ENCODE results near the gene COX6B2. TPM values are rescaled to one million over a fixed set of nuclear protein-coding genes. Genes with fewer than 3 reads are reported as not detected.

The COX6B2 gene
- total RNA-seq, 1 donor from 2014 or later = 0.50 TPM

DNA sequence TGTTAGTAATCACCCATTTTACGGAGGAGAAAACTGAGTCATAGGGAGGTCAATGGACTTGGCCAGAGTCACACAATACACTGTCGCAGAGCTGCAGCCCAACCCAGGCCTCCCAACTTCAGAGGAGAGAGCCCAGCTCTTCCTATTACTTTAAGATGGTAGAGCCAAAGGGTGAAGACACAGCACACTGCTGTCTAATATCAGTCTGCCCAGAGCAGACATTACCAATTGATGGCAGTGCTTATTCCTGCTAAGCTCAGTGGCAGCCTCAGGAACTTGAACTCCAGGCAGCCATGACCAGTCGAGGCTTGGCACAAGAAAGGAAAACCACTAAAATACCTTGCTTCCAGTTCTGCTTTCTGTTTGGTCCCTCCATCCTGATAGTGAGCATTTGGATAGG, 47.8 kb downstream of the COX6B2 start:
- Mint-ChIP-seq H3K36me3 (ENCODE audit: low read depth, unreplicated experiment) (peaks cover 38% of the 10 kb centered on the region), H3K4me3 (ENCODE audit: unreplicated experiment) (no peak overlapping the region), H3K4me1 (ENCODE audit: low read depth, unreplicated experiment) (no peaks in the 10 kb centered on the region), H3K9me3 (ENCODE audit: unreplicated experiment) (no peaks in the 10 kb centered on the region), H3K27ac (ENCODE audit: unreplicated experiment) (no peak overlapping the region), H3K27me3 (ENCODE audit: low read depth, unreplicated experiment) (no peaks in the 10 kb centered on the region)
- no peaks in the 10 kb centered on the region for H4K20me1 ChIP-seq (ENCODE audit: insufficient read depth, low read length)
- H3K4me3 ChIP-seq (ENCODE audit: insufficient read depth, low read depth, low read length) = no peak overlapping the region
- DNase-seq (ENCODE audit: low read depth) (no peak), FAIRE-seq (no peak)
- H3K9ac ChIP-seq (ENCODE audit: low read length) = no peak overlapping the region
- H3K27ac ChIP-seq (ENCODE audit: low read depth, low read length) = no peak overlapping the region
- H3K79me2 ChIP-seq (ENCODE audit: insufficient read depth, low read length) = no peaks in the 10 kb centered on the region
- H3K4me2 ChIP-seq (ENCODE audit: low read length) = no peak overlapping the region
- H2AFZ ChIP-seq (ENCODE audit: low read depth, low read length) = no peak overlapping the region
- H3K9me3 ChIP-seq (ENCODE audit: insufficient read depth, low read depth, low read length) = peaks cover 3% of the 10 kb centered on the region
- no peaks in the 10 kb centered on the region for H3K27me3 ChIP-seq (ENCODE audit: insufficient read depth, low read length)
- TF ChIP-seq, protein P1, sequence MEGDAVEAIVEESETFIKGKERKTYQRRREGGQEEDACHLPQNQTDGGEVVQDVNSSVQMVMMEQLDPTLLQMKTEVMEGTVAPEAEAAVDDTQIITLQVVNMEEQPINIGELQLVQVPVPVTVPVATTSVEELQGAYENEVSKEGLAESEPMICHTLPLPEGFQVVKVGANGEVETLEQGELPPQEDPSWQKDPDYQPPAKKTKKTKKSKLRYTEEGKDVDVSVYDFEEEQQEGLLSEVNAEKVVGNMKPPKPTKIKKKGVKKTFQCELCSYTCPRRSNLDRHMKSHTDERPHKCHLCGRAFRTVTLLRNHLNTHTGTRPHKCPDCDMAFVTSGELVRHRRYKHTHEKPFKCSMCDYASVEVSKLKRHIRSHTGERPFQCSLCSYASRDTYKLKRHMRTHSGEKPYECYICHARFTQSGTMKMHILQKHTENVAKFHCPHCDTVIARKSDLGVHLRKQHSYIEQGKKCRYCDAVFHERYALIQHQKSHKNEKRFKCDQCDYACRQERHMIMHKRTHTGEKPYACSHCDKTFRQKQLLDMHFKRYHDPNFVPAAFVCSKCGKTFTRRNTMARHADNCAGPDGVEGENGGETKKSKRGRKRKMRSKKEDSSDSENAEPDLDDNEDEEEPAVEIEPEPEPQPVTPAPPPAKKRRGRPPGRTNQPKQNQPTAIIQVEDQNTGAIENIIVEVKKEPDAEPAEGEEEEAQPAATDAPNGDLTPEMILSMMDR (IDR thresholded peaks at IDR 0.05; ENCODE audit: insufficient read depth, low read depth, low read length) = no peak
- TF ChIP-seq EZH2 (IDR thresholded peaks at IDR 0.05; ENCODE audit: insufficient read depth, low read length) = no peak
- no peaks in the 10 kb centered on the region for H3K4me1 ChIP-seq (ENCODE audit: insufficient read depth, low read length)
- peaks cover 23% of the 10 kb centered on the region for H3K36me3 ChIP-seq (ENCODE audit: insufficient read depth, low read length)

DNA sequence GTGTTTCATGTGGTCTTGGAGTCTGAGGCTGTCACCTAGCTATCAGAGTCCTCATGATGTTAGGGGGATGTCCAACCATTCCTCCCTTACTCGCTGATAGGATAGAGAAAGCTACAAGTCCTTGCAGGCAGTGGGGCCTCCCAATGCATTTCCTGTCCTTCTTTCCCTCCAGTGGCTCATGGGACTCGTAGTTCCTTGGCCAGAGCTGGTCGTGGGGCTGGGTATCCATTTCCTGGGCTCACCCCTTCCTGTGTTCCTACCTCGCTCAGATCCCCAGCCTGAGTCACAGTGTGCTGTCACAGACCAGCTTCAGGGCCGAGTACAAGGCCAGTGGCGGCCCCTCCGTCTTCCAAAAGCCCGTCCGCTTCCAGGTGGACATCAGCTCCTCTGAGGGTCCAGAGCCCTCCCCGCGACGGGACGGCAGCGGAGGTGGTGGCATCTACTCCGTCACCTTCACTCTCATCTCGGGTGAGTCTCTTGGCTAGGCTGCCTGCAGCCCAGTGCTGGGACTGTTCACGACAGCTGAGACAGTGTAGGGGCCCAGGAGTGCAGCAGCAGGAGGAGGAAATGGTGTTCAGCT, 48.4 kb downstream of the COX6B2 start:
- no peak overlapping the region for H3K4me3 Mint-ChIP-seq (ENCODE audit: unreplicated experiment)
- no peaks in the 10 kb centered on the region for H3K4me1 Mint-ChIP-seq (ENCODE audit: low read depth, unreplicated experiment)
- Histone ChIP-seq H3K4me2 (ENCODE audit: low read length) (no peak overlapping the region), H3K79me2 (ENCODE audit: insufficient read depth, low read length) (no peaks in the 10 kb centered on the region), H3K9me3 (ENCODE audit: insufficient read depth, low read depth, low read length) (peaks cover 3% of the 10 kb centered on the region), H3K9ac (ENCODE audit: low read length) (no peak overlapping the region), H3K4me3 (ENCODE audit: insufficient read depth, low read depth, low read length) (no peak overlapping the region), H4K20me1 (ENCODE audit: insufficient read depth, low read length) (no peaks in the 10 kb centered on the region), H3K27me3 (ENCODE audit: insufficient read depth, low read length) (no peaks in the 10 kb centered on the region), H3K4me1 (ENCODE audit: insufficient read depth, low read length) (peaks cover 4% of the 10 kb centered on the region), H2AFZ (ENCODE audit: low read depth, low read length) (no peak overlapping the region), H3K27ac (ENCODE audit: low read depth, low read length) (no peak overlapping the region), H3K36me3 (ENCODE audit: insufficient read depth, low read length) (peaks cover 23% of the 10 kb centered on the region)
- H3K27me3 Mint-ChIP-seq (ENCODE audit: low read depth, unreplicated experiment) = no peaks in the 10 kb centered on the region
- no peak for TF ChIP-seq EZH2 (IDR thresholded peaks at IDR 0.05; ENCODE audit: insufficient read depth, low read length)
- TF ChIP-seq, protein P1 (IDR thresholded peaks at IDR 0.05; ENCODE audit: insufficient read depth, low read depth, low read length) = no peak
- DNase-seq (ENCODE audit: low read depth) (no peak), FAIRE-seq (no peak)
- peaks cover 38% of the 10 kb centered on the region for H3K36me3 Mint-ChIP-seq (ENCODE audit: low read depth, unreplicated experiment)
- H3K9me3 Mint-ChIP-seq (ENCODE audit: unreplicated experiment) = no peaks in the 10 kb centered on the region
- peak overlapping the region; percentile 58 for H3K27ac Mint-ChIP-seq (ENCODE audit: unreplicated experiment)

DNA sequence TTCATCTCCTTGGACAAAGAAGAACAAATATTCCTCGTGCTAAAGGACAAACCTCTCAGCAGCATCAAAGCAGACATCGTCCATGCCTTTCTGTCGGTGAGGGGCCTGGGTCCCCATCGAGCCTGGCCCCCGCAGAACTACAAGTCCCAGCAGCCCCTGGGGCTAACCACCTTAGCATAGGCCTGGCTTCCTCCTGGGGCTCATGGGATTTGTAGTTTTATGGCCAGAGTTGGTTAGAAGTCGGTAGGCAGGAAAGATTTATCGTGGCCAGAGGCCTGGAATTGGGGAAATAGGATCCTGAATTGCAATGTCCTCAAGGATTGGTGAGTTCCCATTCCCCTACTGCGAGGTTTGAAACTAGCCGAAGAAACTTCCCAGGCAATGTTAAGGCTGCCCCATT, 49.0 kb downstream of the COX6B2 start:
- Mint-ChIP-seq H3K4me1 (ENCODE audit: low read depth, unreplicated experiment) (no peaks in the 10 kb centered on the region), H3K27me3 (ENCODE audit: low read depth, unreplicated experiment) (no peaks in the 10 kb centered on the region), H3K9me3 (ENCODE audit: unreplicated experiment) (no peaks in the 10 kb centered on the region), H3K4me3 (ENCODE audit: unreplicated experiment) (no peak overlapping the region), H3K27ac (ENCODE audit: unreplicated experiment) (no peak overlapping the region), H3K36me3 (ENCODE audit: low read depth, unreplicated experiment) (peaks cover 38% of the 10 kb centered on the region)
- FAIRE-seq (no peak), DNase-seq (ENCODE audit: low read depth) (no peak)
- no peak overlapping the region for H3K4me2 ChIP-seq (ENCODE audit: low read length)
- H3K4me3 ChIP-seq (ENCODE audit: insufficient read depth, low read depth, low read length) = no peak overlapping the region
- peaks cover 3% of the 10 kb centered on the region for H3K9me3 ChIP-seq (ENCODE audit: insufficient read depth, low read depth, low read length)
- no peaks in the 10 kb centered on the region for H3K79me2 ChIP-seq (ENCODE audit: insufficient read depth, low read length)
- H3K27me3 ChIP-seq (ENCODE audit: insufficient read depth, low read length) = no peaks in the 10 kb centered on the region
- TF ChIP-seq EZH2 (IDR thresholded peaks at IDR 0.05; ENCODE audit: insufficient read depth, low read length) = no peak
- TF ChIP-seq, protein P1 (IDR thresholded peaks at IDR 0.05; ENCODE audit: insufficient read depth, low read depth, low read length) = no peak
- H4K20me1 ChIP-seq (ENCODE audit: insufficient read depth, low read length) = no peaks in the 10 kb centered on the region
- no peak overlapping the region for H3K9ac ChIP-seq (ENCODE audit: low read length)
- peaks cover 4% of the 10 kb centered on the region for H3K4me1 ChIP-seq (ENCODE audit: insufficient read depth, low read length)
- H3K36me3 ChIP-seq (ENCODE audit: insufficient read depth, low read length) = peaks cover 23% of the 10 kb centered on the region
- H2AFZ ChIP-seq (ENCODE audit: low read depth, low read length) = no peak overlapping the region
- no peak overlapping the region for H3K27ac ChIP-seq (ENCODE audit: low read depth, low read length)

Measured in astrocyte (in vitro differentiated cells and primary cell).